GM19438 (cell line): ENCODE data around the gene RNF111.
"Not testable (repeated sequence)": the region's sequence is repeated elsewhere in the genome, so short reads cannot be mapped to it uniquely, and the experiment has no call there.

ENCODE experiments used
- ATAC-seq: cut with Tn5 transposase; IDR thresholded peaks from one replicate; pipeline ENCODE4 v1.9.1; 2021; ENCODE audit warnings: low read depth; ENCODE audit not compliant: unreplicated experiment

The RNF111 gene

GRCh38 chr15:59127255-59127654 is 139.8 kb downstream of the RNF111 start:
- not testable (repeated sequence) for ATAC-seq

GRCh38 chr15:59131456-59131855 is 144.0 kb downstream of the RNF111 start:
- ATAC-seq: no peak

GRCh38 chr15:59131969-59132562 is 144.6 kb downstream of the RNF111 start:
- ATAC-seq: no peak

GRCh38 chr15:59133929-59134427 is 146.5 kb downstream of the RNF111 start:
- no peak for ATAC-seq

- ATAC-seq: no peak
Measured at GRCh38 chr15:59137566-59137965, 150.1 kb downstream of the RNF111 start.

- peak; percentile 76 for ATAC-seq
Measured at GRCh38 chr15:59138243-59138642, 150.8 kb downstream of the RNF111 start.

GRCh38 chr15:59140422-59141226 is 153.2 kb downstream of the RNF111 start:
- ATAC-seq: no peak

- ATAC-seq: no peak
Measured at GRCh38 chr15:59143281-59143680, 155.8 kb downstream of the RNF111 start.

- not testable (repeated sequence) for ATAC-seq
Measured at GRCh38 chr15:59144594-59144993, 157.1 kb downstream of the RNF111 start.
